Measurements from ENCODE around the gene OR5A2.

OR5A2 gene

DNA sequence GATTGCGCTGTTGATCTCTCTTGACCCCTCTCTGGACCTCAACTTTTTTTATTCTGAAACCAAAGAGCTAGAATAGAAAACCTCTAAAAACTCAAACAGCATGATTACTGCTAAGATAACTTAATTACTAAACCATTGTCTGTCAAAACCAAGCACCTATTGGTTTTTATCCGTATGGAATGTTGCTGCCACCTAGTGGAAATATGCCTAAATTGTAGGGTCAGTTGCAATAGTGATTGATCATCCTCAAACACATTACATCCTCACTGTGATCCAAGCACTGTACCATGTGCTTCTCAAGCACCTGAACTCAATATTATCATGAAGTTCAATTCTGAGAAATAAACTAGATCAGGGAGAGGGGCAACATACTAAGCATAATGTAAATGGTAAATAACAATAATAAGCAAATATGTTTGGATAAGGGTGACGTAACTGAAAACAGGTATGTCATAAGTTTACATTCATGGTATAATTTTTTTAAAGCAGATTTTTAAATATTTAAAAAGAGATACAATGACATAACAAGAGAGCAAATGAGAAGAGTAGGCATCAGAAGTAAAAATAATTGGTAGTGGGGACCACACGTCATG lies 3.8 kb upstream of the OR5A2 start:
- no peaks in the 10 kb centered on the region for H3K36me3 ChIP-seq (ENCODE audit: control insufficient read depth, low read length)
- H3K27ac ChIP-seq (ENCODE audit: low read depth, low read length) = no peak overlapping the region
- H4K20me1 ChIP-seq (ENCODE audit: control insufficient read depth, insufficient read depth, low read depth, low read length) = no peaks in the 10 kb centered on the region
- no peaks in the 10 kb centered on the region for H3K9me2 ChIP-seq (replicated peaks; ENCODE audit: control insufficient read depth, low read length)
- no peaks in the 10 kb centered on the region for H3F3A ChIP-seq (ENCODE audit: control insufficient read depth, insufficient read depth)
- no peaks in the 10 kb centered on the region for H3K9me3 ChIP-seq (ENCODE audit: control insufficient read depth, insufficient read depth, low read length)
- H3K79me2 ChIP-seq (ENCODE audit: control insufficient read depth, low read length) = no peaks in the 10 kb centered on the region
- peak; percentile 74 for TF ChIP-seq CTCF (IDR thresholded peaks at IDR 0.05; ENCODE audit: low read depth, low read length, poor library complexity, severe bottlenecking)
- TF ChIP-seq EZH2phosphoT487 (IDR thresholded peaks at IDR 0.05; ENCODE audit: borderline replicate concordance, low read length) = no peak
- H3K4me1 ChIP-seq (ENCODE audit: control insufficient read depth, low read length) = no peaks in the 10 kb centered on the region
- peaks cover 8% of the 10 kb centered on the region; the same call in 1 of the 2 replicates for H3K27me3 ChIP-seq (ENCODE audit: control insufficient read depth, low read length)
- no peak overlapping the region for H3K4me3 ChIP-seq (ENCODE audit: low read length)
- H3K4me2 ChIP-seq (ENCODE audit: low read length) = no peak overlapping the region

- no peaks in the 10 kb centered on the region for H3K36me3 ChIP-seq (ENCODE audit: control insufficient read depth, low read length)
- H3K27me3 ChIP-seq (ENCODE audit: control insufficient read depth, low read length) = peaks cover 4% of the 10 kb centered on the region; the same call in 1 of the 2 replicates
- no peak overlapping the region for H3K4me3 ChIP-seq (ENCODE audit: low read length)
- no peaks in the 10 kb centered on the region for H3K9me3 ChIP-seq (ENCODE audit: control insufficient read depth, insufficient read depth, low read length)
- H3K27ac ChIP-seq (ENCODE audit: low read depth, low read length) = no peak overlapping the region
- H3K9me2 ChIP-seq (replicated peaks; ENCODE audit: control insufficient read depth, low read length) = no peaks in the 10 kb centered on the region
- no peaks in the 10 kb centered on the region for H4K20me1 ChIP-seq (ENCODE audit: control insufficient read depth, insufficient read depth, low read depth, low read length)
- H3F3A ChIP-seq (ENCODE audit: control insufficient read depth, insufficient read depth) = no peaks in the 10 kb centered on the region
- H3K4me1 ChIP-seq (ENCODE audit: control insufficient read depth, low read length) = no peaks in the 10 kb centered on the region
- no peak overlapping the region for H3K4me2 ChIP-seq (ENCODE audit: low read length)
- no peaks in the 10 kb centered on the region for H3K79me2 ChIP-seq (ENCODE audit: control insufficient read depth, low read length)
- TF ChIP-seq CTCF (IDR thresholded peaks at IDR 0.05; ENCODE audit: low read depth, low read length, poor library complexity, severe bottlenecking) = no peak
Observed at GRCh38 chr11:59427068-59427382, 812 bp upstream of the OR5A2 start.

DNA sequence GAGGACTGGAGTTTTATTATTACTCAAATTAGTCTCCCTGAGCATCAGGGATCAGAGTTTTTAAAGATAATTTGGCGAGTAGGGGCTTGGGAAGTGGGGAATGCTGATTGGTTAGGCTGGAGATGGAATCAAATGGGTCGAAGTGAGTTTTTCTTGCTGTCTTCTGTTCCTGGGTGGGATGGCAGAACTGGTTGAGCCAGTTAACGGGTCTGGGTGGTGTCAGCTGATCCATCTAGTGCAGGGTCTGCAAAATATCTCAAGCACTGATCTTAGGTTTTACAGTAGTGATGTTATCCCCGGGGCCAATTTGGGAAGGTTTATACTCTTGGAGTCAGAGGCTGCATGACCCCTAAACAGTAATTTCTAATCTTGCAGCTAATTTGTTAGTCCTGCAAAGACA lies 1.1 kb downstream of the OR5A2 start:
- TF ChIP-seq CTCF (IDR thresholded peaks at IDR 0.05; ENCODE audit: low read depth, low read length, poor library complexity, severe bottlenecking) = no peak
- Histone ChIP-seq H3F3A (ENCODE audit: control insufficient read depth, insufficient read depth) (no peaks in the 10 kb centered on the region), H3K27ac (ENCODE audit: low read depth, low read length) (no peak overlapping the region), H3K36me3 (ENCODE audit: control insufficient read depth, low read length) (no peaks in the 10 kb centered on the region), H4K20me1 (ENCODE audit: control insufficient read depth, insufficient read depth, low read depth, low read length) (no peaks in the 10 kb centered on the region), H3K4me3 (ENCODE audit: low read length) (no peak overlapping the region), H3K4me2 (ENCODE audit: low read length) (no peak overlapping the region), H3K79me2 (ENCODE audit: control insufficient read depth, low read length) (no peaks in the 10 kb centered on the region), H3K27me3 (ENCODE audit: control insufficient read depth, low read length) (no peaks in the 10 kb centered on the region), H3K9me2 (replicated peaks; ENCODE audit: control insufficient read depth, low read length) (no peaks in the 10 kb centered on the region), H3K4me1 (ENCODE audit: control insufficient read depth, low read length) (no peaks in the 10 kb centered on the region), H3K9me3 (ENCODE audit: control insufficient read depth, insufficient read depth, low read length) (no peaks in the 10 kb centered on the region)

- Histone ChIP-seq H4K20me1 (ENCODE audit: control insufficient read depth, insufficient read depth, low read depth, low read length) (no peaks in the 10 kb centered on the region), H3K27me3 (ENCODE audit: control insufficient read depth, low read length) (no peaks in the 10 kb centered on the region), H3K4me2 (ENCODE audit: low read length) (no peak overlapping the region), H3F3A (ENCODE audit: control insufficient read depth, insufficient read depth) (no peaks in the 10 kb centered on the region), H3K79me2 (ENCODE audit: control insufficient read depth, low read length) (no peaks in the 10 kb centered on the region), H3K4me3 (ENCODE audit: low read length) (no peak overlapping the region), H3K9me2 (replicated peaks; ENCODE audit: control insufficient read depth, low read length) (no peaks in the 10 kb centered on the region), H3K9me3 (ENCODE audit: control insufficient read depth, insufficient read depth, low read length) (no peaks in the 10 kb centered on the region), H3K36me3 (ENCODE audit: control insufficient read depth, low read length) (no peaks in the 10 kb centered on the region), H3K4me1 (ENCODE audit: control insufficient read depth, low read length) (no peaks in the 10 kb centered on the region), H3K27ac (ENCODE audit: low read depth, low read length) (no peak overlapping the region)
- TF ChIP-seq EZH2phosphoT487 (IDR thresholded peaks at IDR 0.05; ENCODE audit: borderline replicate concordance, low read length) = no peak
- no peak for TF ChIP-seq CTCF (IDR thresholded peaks at IDR 0.05; ENCODE audit: low read depth, low read length, poor library complexity, severe bottlenecking)
Observed at GRCh38 chr11:59423835-59424234, 2.4 kb downstream of the OR5A2 start.

Data from DOHH2 (cell line).